ENCODE measurements around the gene HGFAC.

Gene HGFAC

GRCh38 chr4:3497095-3497494 lies 55.3 kb downstream of the HGFAC start:
- Histone ChIP-seq H3K27me3 (ENCODE audit: low read depth, low read length) (no peaks in the 10 kb centered on the region), H4K20me1 (ENCODE audit: insufficient read depth, low read length) (0 out of 2 replicates have a peak, but pooled peaks cover 9% of the 10 kb centered on the region), H2AFZ (ENCODE audit: low read depth, low read length) (no peak overlapping the region), H3K36me3 (replicated peaks; ENCODE audit: low read depth, low read length) (no peaks in the 10 kb centered on the region), H3K9me3 (ENCODE audit: insufficient read depth, low read length) (no peaks in the 10 kb centered on the region), H3K4me1 (ENCODE audit: low read length) (no peaks in the 10 kb centered on the region), H3K4me2 (ENCODE audit: low read length) (no peak overlapping the region), H3K27ac (ENCODE audit: low read length) (no peak overlapping the region), H3K4me3 (ENCODE audit: low read length) (no peak overlapping the region), H3K79me2 (ENCODE audit: low read length) (no peaks in the 10 kb centered on the region), H3K9ac (ENCODE audit: low read length) (no peak overlapping the region)
- TF ChIP-seq CTCF (IDR thresholded peaks at IDR 0.05; ENCODE audit: low read depth, low read length) = no peak
- no peak for TF ChIP-seq EZH2phosphoT487 (IDR thresholded peaks at IDR 0.05; ENCODE audit: low read depth)

- Histone ChIP-seq H3K27me3 (ENCODE audit: low read depth, low read length) (no peaks in the 10 kb centered on the region), H3K9ac (ENCODE audit: low read length) (no peak overlapping the region), H3K4me2 (ENCODE audit: low read length) (no peak overlapping the region), H3K9me3 (ENCODE audit: insufficient read depth, low read length) (no peaks in the 10 kb centered on the region), H2AFZ (ENCODE audit: low read depth, low read length) (no peak overlapping the region), H3K36me3 (replicated peaks; ENCODE audit: low read depth, low read length) (no peaks in the 10 kb centered on the region), H3K27ac (ENCODE audit: low read length) (no peak overlapping the region), H4K20me1 (ENCODE audit: insufficient read depth, low read length) (0 out of 2 replicates have a peak, but pooled peaks cover 16% of the 10 kb centered on the region), H3K4me3 (ENCODE audit: low read length) (no peak overlapping the region), H3K79me2 (ENCODE audit: low read length) (no peaks in the 10 kb centered on the region), H3K4me1 (ENCODE audit: low read length) (no peaks in the 10 kb centered on the region)
- TF ChIP-seq CTCF (IDR thresholded peaks at IDR 0.05; ENCODE audit: low read depth, low read length) = no peak
- TF ChIP-seq EZH2phosphoT487 (IDR thresholded peaks at IDR 0.05; ENCODE audit: low read depth) = no peak
These were observed 56.0 kb downstream of the HGFAC start for GRCh38 chr4:3497523-3498389.

GRCh38 chr4:3498407-3498806 lies 56.6 kb downstream of the HGFAC start:
- no peak for TF ChIP-seq CTCF (IDR thresholded peaks at IDR 0.05; ENCODE audit: low read depth, low read length)
- no peak for TF ChIP-seq EZH2phosphoT487 (IDR thresholded peaks at IDR 0.05; ENCODE audit: low read depth)
- no peak overlapping the region for H3K9ac ChIP-seq (ENCODE audit: low read length)
- 0 out of 2 replicates have a peak, but pooled peaks cover 16% of the 10 kb centered on the region for H4K20me1 ChIP-seq (ENCODE audit: insufficient read depth, low read length)

More at GRCh38 chr4:3498407-3498806, 56.6 kb downstream of the HGFAC start:
- Histone ChIP-seq H2AFZ (ENCODE audit: low read depth, low read length) (no peak overlapping the region), H3K4me2 (ENCODE audit: low read length) (no peak overlapping the region), H3K79me2 (ENCODE audit: low read length) (no peaks in the 10 kb centered on the region), H3K4me1 (ENCODE audit: low read length) (no peaks in the 10 kb centered on the region), H3K27ac (ENCODE audit: low read length) (no peak overlapping the region), H3K36me3 (replicated peaks; ENCODE audit: low read depth, low read length) (no peaks in the 10 kb centered on the region), H3K4me3 (ENCODE audit: low read length) (no peak overlapping the region), H3K9me3 (ENCODE audit: insufficient read depth, low read length) (no peaks in the 10 kb centered on the region), H3K27me3 (ENCODE audit: low read depth, low read length) (no peaks in the 10 kb centered on the region)
